DND-41 (cell line): Measurements from ENCODE around the gene PORCN.
"Not testable (repeated sequence)": the region's sequence is repeated elsewhere in the genome, so short reads cannot be mapped to it uniquely, and the experiment has no call there.

Experiments used
- ATAC-seq: fragments of 200-7000 bp; cut with Tn5 transposase; 3 replicates; pipeline ENCODE4 v1.9.1; 2021; ENCODE audit warnings: low read depth; ENCODE audit not compliant: insufficient read depth
- DNase-seq: peaks from one replicate; pipeline ENCODE4 v3.0.0-alpha.2; 2020
- H2AFZ ChIP-seq: 2 replicates; pipeline ENCODE4 v1.6.0; 2012; ENCODE audit warnings: low read depth, low read length
- H3K27ac ChIP-seq: 2 replicates; pipeline ENCODE4 v1.5.1; 2012; ENCODE audit warnings: low read length, inconsistent platforms
- H3K27me3 ChIP-seq: fragments of 200-600 bp; sonication (generic); 2 replicates; pipeline ENCODE4 v1.6.0; 2012; ENCODE audit warnings: low read length, mild to moderate bottlenecking, inconsistent platforms; ENCODE audit not compliant: insufficient read depth, poor library complexity
- H3K36me3 ChIP-seq: 2 replicates; pipeline ENCODE4 v1.5.1; 2012; ENCODE audit warnings: low read length, inconsistent platforms; ENCODE audit not compliant: insufficient read depth
- H3K4me1 ChIP-seq: 2 replicates; pipeline ENCODE4 v1.5.1; 2012; ENCODE audit warnings: mild to moderate bottlenecking, low read length; ENCODE audit not compliant: insufficient read depth
- H3K4me2 ChIP-seq: 2 replicates; pipeline ENCODE4 v1.6.0; 2012; ENCODE audit warnings: mild to moderate bottlenecking, moderate library complexity, low read length, inconsistent platforms; ENCODE audit not compliant: insufficient read depth
- H3K4me3 ChIP-seq, 2 experiments: fragments of 200-600 bp in 1 of 2; shearing (Covaris generic) in 1 of 2; 2 replicates each; pipeline ENCODE4 v1.5.1; 2012 to 2016; ENCODE audit warnings: inconsistent platforms in 2 of 2, low read length in 2 of 2, mild to moderate bottlenecking in 2 of 2, low read depth in 1 of 2, moderate library complexity in 1 of 2
- H3K79me2 ChIP-seq: 2 replicates; pipeline ENCODE4 v1.6.0; 2012; ENCODE audit warnings: low read length, inconsistent platforms; ENCODE audit not compliant: insufficient read depth
- H3K9ac ChIP-seq: 2 replicates; pipeline ENCODE4 v1.6.0; 2012; ENCODE audit warnings: low read depth, mild to moderate bottlenecking, inconsistent platforms, low read length, moderate library complexity
- H3K9me3 ChIP-seq: 2 replicates; pipeline ENCODE4 v1.5.1; 2012; ENCODE audit warnings: low read length, moderate library complexity, mild to moderate bottlenecking, inconsistent platforms; ENCODE audit not compliant: insufficient read depth, severe bottlenecking
- H4K20me1 ChIP-seq: 2 replicates; pipeline ENCODE4 v1.6.0; 2012; ENCODE audit warnings: low read length; ENCODE audit not compliant: insufficient read depth
- EZH2 ChIP-seq: IDR thresholded peaks from 3 replicates; pipeline ENCODE4 v1.6.1; 2012; ENCODE audit warnings: borderline replicate concordance, low read depth, mild to moderate bottlenecking, moderate library complexity, low read length, inconsistent platforms; ENCODE audit not compliant: severe bottlenecking
- TF ChIP-seq, protein P1 (sequence below): IDR thresholded peaks from 2 replicates; pipeline ENCODE4 v1.5.1; 2012; ENCODE audit warnings: borderline replicate concordance, low read length, moderate library complexity, mild to moderate bottlenecking; ENCODE audit not compliant: poor library complexity, severe bottlenecking; ENCODE audit errors: extremely low read depth

Gene PORCN

GRCh38 chrX:48516285-48516684 is 7.5 kb downstream of the PORCN start:
- ATAC-seq (no peak), DNase-seq (no peak)
- H3K9ac ChIP-seq = no peak overlapping the region
- H3K79me2 ChIP-seq = no peaks in the 10 kb centered on the region
- H3K27me3 ChIP-seq = no peaks in the 10 kb centered on the region
- peaks cover 12% of the 10 kb centered on the region for H3K4me1 ChIP-seq
- no peak overlapping the region for H3K4me3 ChIP-seq
- H2AFZ ChIP-seq = no peak overlapping the region
- H4K20me1 ChIP-seq = no peaks in the 10 kb centered on the region
- H3K4me2 ChIP-seq = no peak overlapping the region
- TF ChIP-seq EZH2 = no peak
- TF ChIP-seq, protein P1, sequence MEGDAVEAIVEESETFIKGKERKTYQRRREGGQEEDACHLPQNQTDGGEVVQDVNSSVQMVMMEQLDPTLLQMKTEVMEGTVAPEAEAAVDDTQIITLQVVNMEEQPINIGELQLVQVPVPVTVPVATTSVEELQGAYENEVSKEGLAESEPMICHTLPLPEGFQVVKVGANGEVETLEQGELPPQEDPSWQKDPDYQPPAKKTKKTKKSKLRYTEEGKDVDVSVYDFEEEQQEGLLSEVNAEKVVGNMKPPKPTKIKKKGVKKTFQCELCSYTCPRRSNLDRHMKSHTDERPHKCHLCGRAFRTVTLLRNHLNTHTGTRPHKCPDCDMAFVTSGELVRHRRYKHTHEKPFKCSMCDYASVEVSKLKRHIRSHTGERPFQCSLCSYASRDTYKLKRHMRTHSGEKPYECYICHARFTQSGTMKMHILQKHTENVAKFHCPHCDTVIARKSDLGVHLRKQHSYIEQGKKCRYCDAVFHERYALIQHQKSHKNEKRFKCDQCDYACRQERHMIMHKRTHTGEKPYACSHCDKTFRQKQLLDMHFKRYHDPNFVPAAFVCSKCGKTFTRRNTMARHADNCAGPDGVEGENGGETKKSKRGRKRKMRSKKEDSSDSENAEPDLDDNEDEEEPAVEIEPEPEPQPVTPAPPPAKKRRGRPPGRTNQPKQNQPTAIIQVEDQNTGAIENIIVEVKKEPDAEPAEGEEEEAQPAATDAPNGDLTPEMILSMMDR = no peak
- no peaks in the 10 kb centered on the region for H3K36me3 ChIP-seq
- no peak overlapping the region for H3K27ac ChIP-seq
- H3K9me3 ChIP-seq = no peaks in the 10 kb centered on the region

- H3K36me3 ChIP-seq = no peaks in the 10 kb centered on the region
- no peak overlapping the region for H3K4me2 ChIP-seq
- H3K4me3 ChIP-seq = no peak overlapping the region
- H3K9me3 ChIP-seq = no peaks in the 10 kb centered on the region
- no peak for TF ChIP-seq EZH2
- TF ChIP-seq, protein P1 = no peak
- ATAC-seq = no peak
- H2AFZ ChIP-seq = no peak overlapping the region
- no peak overlapping the region for H3K27ac ChIP-seq
- no peaks in the 10 kb centered on the region for H3K27me3 ChIP-seq
- no peak overlapping the region for H3K9ac ChIP-seq
- H3K4me1 ChIP-seq = peaks cover 12% of the 10 kb centered on the region
- peaks cover 3% of the 10 kb centered on the region for H3K79me2 ChIP-seq
- no peak for DNase-seq
- no peaks in the 10 kb centered on the region for H4K20me1 ChIP-seq
These were observed 8.2 kb downstream of the PORCN start for GRCh38 chrX:48516987-48517386.

DNA sequence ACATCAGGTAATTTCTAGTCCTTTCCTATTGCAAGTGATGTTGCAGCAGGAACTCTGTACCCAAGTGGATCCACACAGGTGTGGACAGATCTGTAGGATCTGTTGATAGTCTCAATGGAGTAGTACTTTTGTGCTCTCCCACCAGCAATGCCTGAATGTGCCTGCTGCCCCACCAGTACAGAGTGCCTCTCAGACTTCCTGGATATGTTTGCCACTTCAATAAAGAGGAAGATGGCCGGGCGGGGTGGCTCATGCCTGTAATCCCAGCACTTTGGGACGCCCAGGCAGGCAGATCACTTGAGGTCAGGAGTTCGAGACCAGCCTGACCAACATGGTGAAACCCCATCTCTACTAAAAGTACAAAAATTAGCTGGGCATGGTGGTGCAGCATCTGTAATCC is 10.7 kb downstream of the PORCN start:
- not testable (repeated sequence) for H3K4me2 ChIP-seq, H3K4me3 ChIP-seq, H3K27ac ChIP-seq, H3K9ac ChIP-seq, ATAC-seq, H3K9me3 ChIP-seq, H4K20me1 ChIP-seq, H3K36me3 ChIP-seq, H2AFZ ChIP-seq, DNase-seq, H3K27me3 ChIP-seq
- peaks cover 22% of the 10 kb centered on the region for H3K79me2 ChIP-seq
- peaks cover 29% of the 10 kb centered on the region for H3K4me1 ChIP-seq

- peak overlapping the region; percentile 75 for H2AFZ ChIP-seq
- peaks cover 29% of the 10 kb centered on the region for H3K79me2 ChIP-seq
- peak; percentile 33 for DNase-seq
- peak overlapping the region; percentile 79; the same call in 1 of the 2 replicates for H3K4me2 ChIP-seq
- peaks cover 37% of the 10 kb centered on the region for H3K4me1 ChIP-seq
- H3K9me3 ChIP-seq = no peaks in the 10 kb centered on the region
- no peak overlapping the region for H3K4me3 ChIP-seq
- H3K27ac ChIP-seq = no peak overlapping the region
- H3K27me3 ChIP-seq = no peaks in the 10 kb centered on the region
- ATAC-seq = no peak
- H3K9ac ChIP-seq = no peak overlapping the region
- no peaks in the 10 kb centered on the region for H4K20me1 ChIP-seq
- peaks cover 10% of the 10 kb centered on the region for H3K36me3 ChIP-seq
- TF ChIP-seq, protein P1 = no peak
- TF ChIP-seq EZH2 = no peak
These were observed 11.7 kb downstream of the PORCN start for GRCh38 chrX:48520455-48520854.
